KMS-11 (cell line): Measurements from ENCODE around the gene DGKG.

Experiments used
- H2AFZ ChIP-seq: fragments of 200-600 bp; sonication (generic); 2 replicates; pipeline ENCODE4 v1.6.1; 2016; ENCODE audit warnings: antibody characterized with exemption, mixed run types, low read depth
- H3K27ac ChIP-seq: fragments of 200-600 bp; sonication (generic); 2 replicates; pipeline ENCODE4 v1.6.1; 2016; ENCODE audit warnings: mild to moderate bottlenecking, mixed run types
- H3K27me3 ChIP-seq: fragments of 200-600 bp; sonication (generic); 2 replicates; pipeline ENCODE4 v1.6.1; 2017; ENCODE audit warnings: mild to moderate bottlenecking, low read depth, mixed run types, moderate library complexity; ENCODE audit not compliant: insufficient read depth
- H3K36me3 ChIP-seq: fragments of 200-600 bp; sonication (generic); 2 replicates; pipeline ENCODE4 v1.6.1; 2017; ENCODE audit warnings: mild to moderate bottlenecking, mixed run types; ENCODE audit not compliant: insufficient read depth
- H3K4me1 ChIP-seq: fragments of 200-600 bp; sonication (generic); 2 replicates; pipeline ENCODE4 v1.6.1; 2016; ENCODE audit warnings: mild to moderate bottlenecking, low read depth, mixed run types; ENCODE audit not compliant: poor library complexity, severe bottlenecking
- H3K4me2 ChIP-seq: fragments of 200-600 bp; sonication (generic); 2 replicates; pipeline ENCODE4 v1.7.0; 2016; ENCODE audit warnings: mild to moderate bottlenecking, mixed run types
- H3K4me3 ChIP-seq: fragments of 200-600 bp; sonication (generic); IDR thresholded peaks from 2 replicates; pipeline ENCODE4 v1.6.1; 2017; ENCODE audit warnings: low read depth, low read length, mixed read lengths; ENCODE audit not compliant: insufficient read depth
- H3K79me2 ChIP-seq: fragments of 200-600 bp; sonication (generic); 2 replicates; pipeline ENCODE4 v1.6.1; 2016; ENCODE audit warnings: low read depth, mixed run types; ENCODE audit not compliant: insufficient read depth
- H3K9ac ChIP-seq: fragments of 200-600 bp; sonication (generic); 2 replicates; pipeline ENCODE4 v1.6.1; 2016; ENCODE audit warnings: mild to moderate bottlenecking, mixed run types
- H4K20me1 ChIP-seq: fragments of 200-600 bp; sonication (generic); 2 replicates; pipeline ENCODE4 v1.6.1; 2016; ENCODE audit warnings: mild to moderate bottlenecking, mixed run types; ENCODE audit not compliant: insufficient read depth
- TF ChIP-seq, protein P1 (sequence below): fragments of 200-600 bp; sonication (generic); conservative IDR thresholded peaks from 2 replicates; pipeline ENCODE4 v1.6.1; 2017; ENCODE audit warnings: low read depth, mild to moderate bottlenecking, antibody characterized with exemption, low read length, moderate library complexity, mixed read lengths

DGKG gene

DNA sequence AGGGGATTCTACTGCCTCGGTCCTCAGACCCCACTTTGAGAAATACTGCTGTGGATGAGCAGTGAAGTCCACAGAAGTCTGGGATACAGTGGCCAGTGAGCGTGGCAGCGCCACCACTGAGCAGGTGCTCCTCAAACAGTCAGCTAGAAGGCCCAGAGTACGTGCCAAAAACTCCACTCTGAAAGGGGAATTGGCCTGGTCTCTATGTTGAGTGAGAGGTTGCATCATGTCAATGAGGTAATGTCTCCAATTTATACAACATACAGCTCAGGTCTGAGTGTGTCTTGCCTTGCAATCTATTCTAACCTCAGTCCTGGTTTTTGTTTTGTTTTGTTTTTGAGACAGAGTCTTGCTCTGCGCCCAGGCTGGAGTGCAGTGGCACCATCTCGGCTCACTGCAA lies 199.8 kb downstream of the DGKG start:
- H2AFZ ChIP-seq, result no peak overlapping the region
- H3K79me2 ChIP-seq, result no peaks in the 10 kb centered on the region
- H3K27ac ChIP-seq, result no peak overlapping the region
- H3K27me3 ChIP-seq, result no peaks in the 10 kb centered on the region
- TF ChIP-seq, protein P1, sequence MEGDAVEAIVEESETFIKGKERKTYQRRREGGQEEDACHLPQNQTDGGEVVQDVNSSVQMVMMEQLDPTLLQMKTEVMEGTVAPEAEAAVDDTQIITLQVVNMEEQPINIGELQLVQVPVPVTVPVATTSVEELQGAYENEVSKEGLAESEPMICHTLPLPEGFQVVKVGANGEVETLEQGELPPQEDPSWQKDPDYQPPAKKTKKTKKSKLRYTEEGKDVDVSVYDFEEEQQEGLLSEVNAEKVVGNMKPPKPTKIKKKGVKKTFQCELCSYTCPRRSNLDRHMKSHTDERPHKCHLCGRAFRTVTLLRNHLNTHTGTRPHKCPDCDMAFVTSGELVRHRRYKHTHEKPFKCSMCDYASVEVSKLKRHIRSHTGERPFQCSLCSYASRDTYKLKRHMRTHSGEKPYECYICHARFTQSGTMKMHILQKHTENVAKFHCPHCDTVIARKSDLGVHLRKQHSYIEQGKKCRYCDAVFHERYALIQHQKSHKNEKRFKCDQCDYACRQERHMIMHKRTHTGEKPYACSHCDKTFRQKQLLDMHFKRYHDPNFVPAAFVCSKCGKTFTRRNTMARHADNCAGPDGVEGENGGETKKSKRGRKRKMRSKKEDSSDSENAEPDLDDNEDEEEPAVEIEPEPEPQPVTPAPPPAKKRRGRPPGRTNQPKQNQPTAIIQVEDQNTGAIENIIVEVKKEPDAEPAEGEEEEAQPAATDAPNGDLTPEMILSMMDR, result no peak
- no peaks in the 10 kb centered on the region for H3K36me3 ChIP-seq
- H3K4me2 ChIP-seq, result no peak overlapping the region
- no peak overlapping the region for H3K4me3 ChIP-seq
- no peak overlapping the region for H3K9ac ChIP-seq
- peaks cover 9% of the 10 kb centered on the region for H3K4me1 ChIP-seq
- H4K20me1 ChIP-seq, result no peaks in the 10 kb centered on the region

DNA sequence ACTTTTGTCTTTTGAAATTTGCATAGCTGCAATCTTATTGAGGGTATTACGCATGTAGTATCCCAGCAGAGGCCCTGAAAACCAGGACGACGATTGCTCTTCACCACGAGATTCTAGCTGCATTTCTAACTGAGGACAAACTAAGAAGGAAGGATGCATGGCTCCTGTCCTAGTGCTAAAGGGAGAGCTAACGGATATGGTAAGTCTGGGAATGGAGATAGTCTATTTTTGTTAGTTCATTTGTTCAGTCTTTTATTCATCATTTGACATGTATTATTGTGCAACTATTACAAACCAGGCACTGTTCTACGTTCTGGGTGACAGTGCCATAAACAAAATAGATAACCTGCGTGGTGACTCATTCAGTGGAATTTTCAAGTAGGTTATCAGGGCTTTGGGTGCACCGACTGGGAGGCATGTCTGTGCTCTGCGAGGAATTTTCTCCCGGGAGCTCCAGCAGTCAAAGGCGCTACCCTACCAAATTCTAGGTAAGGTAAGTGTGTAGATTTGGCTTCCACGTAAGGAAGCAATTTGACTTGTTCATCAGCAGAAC lies 201.3 kb downstream of the DGKG start:
- TF ChIP-seq, protein P1, result no peak
- Histone ChIP-seq H3K36me3 (no peaks in the 10 kb centered on the region; the same call in 1 of the 2 replicates), H3K27ac (no peak overlapping the region), H2AFZ (no peak overlapping the region), H3K9ac (no peak overlapping the region), H3K27me3 (no peaks in the 10 kb centered on the region), H3K4me3 (no peak overlapping the region), H3K4me2 (no peak overlapping the region), H4K20me1 (no peaks in the 10 kb centered on the region), H3K4me1 (peaks cover 8% of the 10 kb centered on the region), H3K79me2 (no peaks in the 10 kb centered on the region)

DNA sequence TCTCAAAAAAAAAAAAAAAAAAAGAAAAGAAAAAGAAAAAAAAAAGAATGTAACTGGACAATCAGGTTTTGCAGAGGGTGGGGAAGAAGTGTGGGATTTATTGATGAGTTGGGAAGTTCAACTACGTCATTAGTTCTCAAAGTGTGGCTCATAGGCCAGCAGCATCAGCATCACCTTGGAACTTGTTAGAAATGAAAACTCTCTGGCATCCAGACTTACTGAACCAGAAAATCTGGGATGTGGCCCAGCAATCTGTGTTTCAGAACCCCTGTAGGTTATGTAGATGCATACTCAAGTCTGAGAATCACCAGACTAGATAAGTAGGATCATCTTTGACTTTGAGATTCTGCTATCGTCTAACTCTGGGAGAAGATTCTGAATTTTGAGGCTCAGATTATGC lies 207.4 kb downstream of the DGKG start:
- no peaks in the 10 kb centered on the region; the same call in 1 of the 2 replicates for H3K36me3 ChIP-seq
- TF ChIP-seq, protein P1, result no peak
- H3K4me3 ChIP-seq, result no peak overlapping the region
- H4K20me1 ChIP-seq, result no peaks in the 10 kb centered on the region
- H3K9ac ChIP-seq, result no peak overlapping the region
- H3K27me3 ChIP-seq, result no peaks in the 10 kb centered on the region
- H2AFZ ChIP-seq, result no peak overlapping the region
- no peak overlapping the region for H3K4me2 ChIP-seq
- no peaks in the 10 kb centered on the region for H3K4me1 ChIP-seq
- H3K27ac ChIP-seq, result no peak overlapping the region
- no peaks in the 10 kb centered on the region for H3K79me2 ChIP-seq

DNA sequence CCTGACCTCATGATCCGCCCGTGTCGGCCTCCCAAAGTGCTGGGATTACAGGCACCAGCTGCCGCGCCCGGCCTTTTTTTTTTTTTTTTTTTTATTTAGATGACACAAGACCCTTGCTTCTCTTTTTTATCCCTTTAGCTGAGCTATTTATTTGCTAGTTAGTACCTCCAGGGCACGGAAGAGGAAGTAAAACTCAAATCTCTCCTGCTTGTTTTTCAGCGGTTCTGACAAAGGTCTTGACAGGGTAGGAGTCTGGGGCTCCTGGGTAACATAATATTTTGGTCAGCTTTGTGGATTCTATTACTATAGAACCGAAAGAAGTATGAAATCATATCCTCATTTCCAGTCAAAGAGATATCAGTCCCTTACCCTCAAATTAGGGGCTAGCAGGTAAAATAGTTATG lies 209.1 kb downstream of the DGKG start:
- no peak overlapping the region for H3K4me3 ChIP-seq
- TF ChIP-seq, protein P1, result no peak
- no peaks in the 10 kb centered on the region for H3K79me2 ChIP-seq
- no peaks in the 10 kb centered on the region; the same call in 1 of the 2 replicates for H3K36me3 ChIP-seq
- no peaks in the 10 kb centered on the region for H4K20me1 ChIP-seq
- H3K4me2 ChIP-seq, result no peak overlapping the region
- H3K27me3 ChIP-seq, result no peaks in the 10 kb centered on the region
- H3K9ac ChIP-seq, result no peak overlapping the region
- no peak overlapping the region for H3K27ac ChIP-seq
- H2AFZ ChIP-seq, result no peak overlapping the region
- H3K4me1 ChIP-seq, result no peaks in the 10 kb centered on the region
